ENCODE measurements around the gene GNB1. TPM values are rescaled to one million over a fixed set of nuclear protein-coding genes. Genes with fewer than 3 reads are reported as not detected.

Gene GNB1
- total RNA-seq, 1 experiment from 2014 or later, result 400 TPM

- Histone ChIP-seq H2AK5ac (ENCODE audit: insufficient read length, low read length) (no peak overlapping the region), H3K79me1 (ENCODE audit: insufficient read depth, low read depth, low read length, poor library complexity, severe bottlenecking) (no peaks in the 10 kb centered on the region), H4K5ac (ENCODE audit: insufficient read length, low read depth, low read length) (no peak overlapping the region), H3K27ac (ENCODE audit: insufficient read length, low read depth, low read length) (no peak overlapping the region), H3K56ac (ENCODE audit: insufficient read length, low read depth, low read length) (no peak overlapping the region), H3K79me2 (ENCODE audit: insufficient read depth, low read length) (no peaks in the 10 kb centered on the region; the same call in 1 of the 2 replicates), H3K18ac (ENCODE audit: insufficient read length, low read depth, low read length) (no peak overlapping the region), H3K4ac (ENCODE audit: low read depth, low read length) (no peak overlapping the region), H2AFZ (ENCODE audit: low read length) (no peak overlapping the region), H3K4me2 (ENCODE audit: insufficient read depth, insufficient read length, low read length) (no peak overlapping the region), H2BK120ac (ENCODE audit: low read depth, low read length, poor library complexity, severe bottlenecking) (no peak overlapping the region), H3K9ac (ENCODE audit: extremely low read depth, insufficient read length, low read length) (no peak overlapping the region), H3T11ph (ENCODE audit: low read length) (no peak overlapping the region), H3K14ac (ENCODE audit: insufficient read depth, low read length) (no peak overlapping the region), H3K23ac (ENCODE audit: insufficient read length, low read depth, low read length) (no peak overlapping the region), H3K23me2 (ENCODE audit: insufficient read length, low read depth, low read length, poor library complexity, severe bottlenecking) (no peaks in the 10 kb centered on the region), H4K91ac (ENCODE audit: insufficient read length, low read depth, low read length) (no peak overlapping the region), H2BK5ac (ENCODE audit: insufficient read length, low read length) (no peak overlapping the region), H3K4me1 (ENCODE audit: insufficient read depth, low read length) (no peaks in the 10 kb centered on the region), H3K27me3 (ENCODE audit: insufficient read depth, low read length) (no peaks in the 10 kb centered on the region), H2BK15ac (ENCODE audit: low read depth, low read length) (no peak overlapping the region), H2BK20ac (ENCODE audit: low read depth, low read length, poor library complexity, severe bottlenecking) (no peak overlapping the region), H2BK12ac (ENCODE audit: insufficient read length, low read depth, low read length) (no peak overlapping the region), H4K8ac (replicated peaks; ENCODE audit: insufficient read length, low read depth, low read length) (no peak overlapping the region), H4K20me1 (ENCODE audit: control insufficient read depth, insufficient read depth, insufficient read length) (no peaks in the 10 kb centered on the region), H3K9me3 (ENCODE audit: control insufficient read depth, low read depth, low read length) (no peaks in the 10 kb centered on the region)
- DNase-seq, result no peak
- Mint-ChIP-seq H3K27ac (peak overlapping the region; percentile 12 to 95 (median 71); a peak in 4 of 7 replicates), H3K4me1 (peaks cover 20 to 21% of the 10 kb centered on the region in 2 experiments), H3K9me3 (no peaks in the 10 kb centered on the region), H3K36me3 (ENCODE audit: insufficient read depth in 1 of 3, low read depth in 3 of 3) (peaks cover 14 to 44% (median 39%) of the 10 kb centered on the region in 3 experiments; a peak in 6 of 7 replicates), H3K4me3 (no peak overlapping the region), H3K27me3 (ENCODE audit: low read depth) (no peaks in the 10 kb centered on the region)
- no CpG with 5 or more reads among the region's 9 CpGs for WGBS (ENCODE audit: extremely low coverage, insufficient read length, low lambda C conversion rate)
- no peak for TF ChIP-seq CTCF (conservative IDR thresholded peaks at IDR 0.05)
These were observed 64.4 kb downstream of the GNB1 start for GRCh38 chr1:1826356-1827088.

Measured in H9 (cell line).